ENCODE measurements around the gene RAB30. TPM values are rescaled to one million over a fixed set of nuclear protein-coding genes. Genes with fewer than 3 reads are reported as not detected.

The RAB30 gene
- polyA plus RNA-seq, 3 donors from 2014 or later: 2.2 to 6.5 (median 6.0) TPM

DNA sequence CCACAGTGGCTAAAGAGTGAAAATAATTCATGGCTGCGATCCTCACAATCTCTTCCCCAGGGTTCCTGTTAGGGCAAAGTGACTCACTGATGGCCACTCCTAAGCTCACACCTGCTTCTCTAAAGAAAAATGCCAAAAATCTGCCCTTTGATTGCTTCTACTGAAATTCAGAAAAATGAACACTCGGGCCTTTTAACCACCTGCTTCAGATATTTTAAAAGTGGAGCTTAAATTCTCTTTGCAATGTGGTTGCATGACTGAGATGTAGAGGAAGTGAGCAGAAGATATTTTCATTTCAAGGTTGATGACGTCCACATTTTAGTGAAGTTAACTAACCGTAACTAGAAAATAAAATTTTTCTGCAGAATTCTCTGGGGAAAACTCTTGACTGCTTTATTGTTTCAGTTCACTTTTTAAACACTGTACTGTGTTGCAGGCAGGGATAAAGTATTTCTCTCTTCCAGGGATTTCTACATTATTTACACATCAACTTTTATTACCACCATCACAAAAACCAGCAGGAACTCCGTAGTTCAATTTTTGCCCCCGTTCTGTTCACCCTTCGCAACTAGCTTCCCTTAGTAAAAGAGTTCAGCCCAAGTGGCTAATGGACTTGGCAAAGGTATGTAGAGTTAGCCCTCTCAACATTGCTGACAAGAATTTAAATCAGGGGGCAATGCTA is 8.5 kb downstream of the RAB30 start:
- peaks cover 0 to 5% (median 3%) of the 10 kb centered on the region in 3 donors for H3K27me3 Mint-ChIP-seq (ENCODE audit: low read depth in 3 of 3)
- peaks cover 15 to 30% of the 10 kb centered on the region in 2 donors for H3K4me1 Mint-ChIP-seq
- no peaks in the 10 kb centered on the region for H3K9me3 Mint-ChIP-seq
- DNase-seq: peak in 2 of 3 donors; percentile 3 to 22
- H3K36me3 Mint-ChIP-seq: peaks cover 0 to 2% (median 0%) of the 10 kb centered on the region in 3 donors
- H3K4me3 Mint-ChIP-seq: peak overlapping the region; percentile 69 to 84 (median 76)
- H3K27ac Mint-ChIP-seq: peak overlapping the region; percentile 77 to 91 (median 85)

DNA sequence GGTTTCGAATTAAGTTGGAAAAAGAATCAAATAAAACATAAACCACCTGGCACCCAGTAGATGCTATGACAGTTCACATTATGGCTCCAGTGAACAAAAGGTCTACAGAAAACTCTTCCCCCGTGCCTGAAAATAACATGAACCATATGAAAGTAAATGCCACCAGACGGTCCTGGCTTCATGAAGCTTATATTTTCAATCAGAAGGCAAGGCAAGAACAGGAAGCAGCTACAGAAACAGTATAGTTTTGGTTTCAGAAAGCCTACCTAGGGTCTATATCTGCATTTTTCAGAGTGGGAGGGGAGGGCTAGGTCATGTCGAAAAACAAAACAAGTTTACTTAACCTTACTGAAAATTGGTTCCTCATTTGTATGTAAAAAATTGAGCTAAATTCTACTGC is 9.8 kb downstream of the RAB30 start:
- peaks cover 15 to 30% of the 10 kb centered on the region in 2 donors for H3K4me1 Mint-ChIP-seq
- DNase-seq: no peak
- H3K36me3 Mint-ChIP-seq: no peaks in the 10 kb centered on the region
- no peaks in the 10 kb centered on the region for H3K9me3 Mint-ChIP-seq
- peak overlapping the region in 4 of 5 donors; percentile 0 to 65 (median 22) for H3K4me3 Mint-ChIP-seq
- H3K27me3 Mint-ChIP-seq (ENCODE audit: low read depth in 3 of 3): peaks cover 0 to 5% (median 3%) of the 10 kb centered on the region in 3 donors
- peak overlapping the region; percentile 9 to 85 (median 47) for H3K27ac Mint-ChIP-seq

DNA sequence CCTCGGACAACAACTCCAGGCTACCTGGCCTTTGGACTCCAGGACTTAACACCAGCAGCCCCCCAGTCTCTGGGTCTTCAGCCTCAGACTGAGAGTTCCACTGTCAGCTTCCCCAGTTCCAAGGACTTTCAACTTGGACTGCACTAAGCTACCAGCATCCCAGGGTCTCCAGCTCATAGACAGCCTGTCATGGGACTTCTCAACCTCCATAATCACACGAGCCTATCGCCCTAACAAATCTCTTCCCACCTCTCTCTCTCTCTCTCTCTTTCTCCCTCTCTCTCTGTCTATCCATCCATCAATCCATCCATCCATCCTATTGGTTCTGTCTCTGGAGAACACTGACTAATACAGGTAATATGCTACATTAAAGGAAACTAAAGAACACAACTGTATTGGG is 10.7 kb downstream of the RAB30 start:
- H3K4me1 Mint-ChIP-seq: peaks cover 15 to 37% of the 10 kb centered on the region in 2 donors
- H3K27me3 Mint-ChIP-seq (ENCODE audit: low read depth in 3 of 3): peaks cover 0 to 5% (median 3%) of the 10 kb centered on the region in 3 donors
- H3K4me3 Mint-ChIP-seq: no peak overlapping the region
- H3K27ac Mint-ChIP-seq: no peak overlapping the region
- peaks cover 0 to 3% (median 0%) of the 10 kb centered on the region in 3 donors for H3K36me3 Mint-ChIP-seq
- H3K9me3 Mint-ChIP-seq: no peaks in the 10 kb centered on the region
- no peak for DNase-seq

DNA sequence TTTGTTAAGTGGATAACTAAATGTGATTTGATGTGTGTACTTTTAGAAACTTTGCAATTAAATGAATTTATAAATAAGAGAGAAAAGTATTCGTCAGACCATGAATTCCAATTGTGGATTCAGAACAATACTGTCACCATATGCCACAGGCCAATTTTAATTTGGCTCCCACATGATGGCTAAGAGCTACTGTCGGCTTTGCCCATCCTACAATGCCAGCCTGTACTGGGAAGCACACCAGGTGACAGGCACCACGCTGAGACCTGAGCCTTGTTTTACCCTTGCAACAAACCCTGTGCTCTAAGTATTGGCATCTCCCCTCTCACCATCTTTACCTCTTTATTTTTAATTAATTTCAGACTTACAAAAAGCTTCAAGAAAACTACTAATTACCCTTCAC is 14.0 kb downstream of the RAB30 start:
- H3K9me3 Mint-ChIP-seq: no peaks in the 10 kb centered on the region
- peaks cover 0 to 5% (median 0%) of the 10 kb centered on the region in 3 donors for H3K36me3 Mint-ChIP-seq
- H3K4me1 Mint-ChIP-seq: peaks cover 30 to 54% of the 10 kb centered on the region in 2 donors
- H3K27me3 Mint-ChIP-seq (ENCODE audit: low read depth in 3 of 3): peaks cover 0 to 3% (median 3%) of the 10 kb centered on the region in 3 donors
- H3K27ac Mint-ChIP-seq: peak overlapping the region in 1 of 6 donors; percentile 53
- no peak for DNase-seq
- H3K4me3 Mint-ChIP-seq: no peak overlapping the region

DNA sequence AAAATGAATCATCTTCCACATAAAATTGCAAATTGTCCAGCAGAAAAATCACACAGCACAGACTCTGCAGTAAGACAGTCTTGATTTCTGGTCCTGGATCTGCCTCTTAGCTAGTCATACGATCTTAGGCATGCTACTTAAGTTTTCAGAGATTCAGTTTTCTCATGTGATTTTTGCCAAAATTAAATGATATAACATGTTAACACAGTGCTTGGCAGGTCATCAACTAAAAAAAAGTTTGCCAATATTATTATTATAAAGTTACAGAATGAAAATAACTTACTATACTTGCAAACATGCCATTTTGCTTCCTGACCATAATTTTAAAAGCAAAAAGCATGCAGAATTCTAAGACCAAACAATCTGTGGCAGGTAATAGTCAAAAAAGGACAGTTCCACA is 15.1 kb downstream of the RAB30 start:
- DNase-seq: no peak
- Mint-ChIP-seq H3K9me3 (no peaks in the 10 kb centered on the region), H3K27me3 (ENCODE audit: low read depth in 3 of 3) (peaks cover 0 to 3% (median 3%) of the 10 kb centered on the region in 3 donors), H3K27ac (no peak overlapping the region), H3K4me3 (no peak overlapping the region), H3K36me3 (peaks cover 0 to 5% (median 0%) of the 10 kb centered on the region in 3 donors), H3K4me1 (peaks cover 23 to 45% of the 10 kb centered on the region in 2 donors)

DNA sequence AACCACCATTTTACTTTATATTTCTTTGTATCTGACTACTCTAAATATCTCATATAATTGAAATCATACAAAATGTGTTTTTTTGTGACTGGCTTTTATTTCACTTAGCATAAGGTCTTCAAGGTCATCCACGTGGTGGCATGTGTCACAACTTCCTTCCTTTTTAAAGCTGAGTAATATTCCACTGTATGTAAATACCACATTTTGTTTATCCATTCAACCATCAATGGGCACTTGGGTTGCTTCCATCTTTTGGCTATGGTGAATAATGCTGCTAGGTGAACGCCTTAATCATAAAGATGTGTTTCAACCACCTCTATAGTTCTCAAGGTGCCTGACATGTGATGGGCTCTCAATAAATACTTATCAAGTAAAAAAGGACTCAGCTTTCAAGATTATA is 15.5 kb downstream of the RAB30 start:
- H3K4me1 Mint-ChIP-seq: peaks cover 22 to 42% of the 10 kb centered on the region in 2 donors
- peak overlapping the region in 2 of 6 donors; percentile 18 to 28 for H3K27ac Mint-ChIP-seq
- H3K36me3 Mint-ChIP-seq: peaks cover 0 to 5% (median 0%) of the 10 kb centered on the region in 3 donors

DNA sequence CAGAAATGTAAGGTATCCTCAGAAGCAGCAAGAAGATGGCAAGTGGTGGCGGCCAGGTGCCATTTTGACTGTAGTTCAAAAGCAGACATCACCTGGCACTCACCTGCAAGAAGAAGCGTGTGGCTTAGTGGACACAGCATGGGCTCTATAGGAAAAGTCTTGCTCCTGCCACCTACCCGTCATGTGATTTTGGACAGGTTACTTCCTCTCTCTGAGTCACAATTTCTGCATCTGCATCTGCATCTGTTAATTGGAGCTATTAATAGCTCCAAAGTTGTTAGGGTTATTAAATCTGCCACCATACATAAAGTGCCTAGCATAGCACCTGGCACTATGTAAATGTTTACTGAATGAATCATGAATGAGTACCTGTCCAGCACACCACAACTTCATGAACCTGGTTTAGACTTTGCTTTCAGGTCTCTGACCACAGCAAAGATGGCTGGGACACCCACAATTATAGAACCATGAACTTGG is 16.8 kb downstream of the RAB30 start:
- peaks cover 22 to 35% of the 10 kb centered on the region in 2 donors for H3K4me1 Mint-ChIP-seq
- DNase-seq: no peak
- peaks cover 0 to 8% (median 4%) of the 10 kb centered on the region in 3 donors for H3K36me3 Mint-ChIP-seq
- H3K27ac Mint-ChIP-seq: peak overlapping the region in 1 of 6 donors; percentile 55
- H3K9me3 Mint-ChIP-seq: no peaks in the 10 kb centered on the region
- H3K4me3 Mint-ChIP-seq: no peak overlapping the region
- H3K27me3 Mint-ChIP-seq (ENCODE audit: low read depth in 3 of 3): no peaks in the 10 kb centered on the region

More for the DNA sequence above, 15.5 kb downstream of the RAB30 start:
- no peak for DNase-seq
- H3K27me3 Mint-ChIP-seq (ENCODE audit: low read depth in 3 of 3): peaks cover 0 to 3% (median 0%) of the 10 kb centered on the region in 3 donors
- H3K9me3 Mint-ChIP-seq: no peaks in the 10 kb centered on the region
- H3K4me3 Mint-ChIP-seq: no peak overlapping the region

DNA sequence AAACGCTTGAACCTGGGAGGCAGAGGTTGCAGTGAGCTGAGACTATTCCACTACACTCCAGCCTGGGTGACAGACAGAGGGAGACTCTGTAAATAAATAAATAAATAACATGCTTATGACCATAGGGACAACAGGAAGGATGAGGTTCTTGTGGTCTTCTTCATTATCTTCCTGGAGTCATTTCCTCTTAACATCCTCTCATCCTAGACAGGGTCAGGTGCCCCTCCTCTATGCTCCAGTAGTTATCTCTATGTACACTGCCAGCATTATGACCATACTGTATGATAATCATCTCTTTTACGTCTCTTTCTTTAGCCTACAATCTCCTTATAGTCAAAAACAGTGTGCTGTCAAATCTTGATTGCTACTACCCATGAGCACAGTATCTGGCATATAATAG is 17.7 kb downstream of the RAB30 start:
- no peaks in the 10 kb centered on the region for H3K27me3 Mint-ChIP-seq (ENCODE audit: low read depth in 3 of 3)
- peaks cover 22 to 35% of the 10 kb centered on the region in 2 donors for H3K4me1 Mint-ChIP-seq
- H3K9me3 Mint-ChIP-seq: no peaks in the 10 kb centered on the region
- peak in 1 of 3 donors; percentile 15 for DNase-seq
- H3K36me3 Mint-ChIP-seq: peaks cover 0 to 8% (median 4%) of the 10 kb centered on the region in 3 donors
- H3K4me3 Mint-ChIP-seq: peak overlapping the region in 4 of 5 donors; percentile 4 to 43 (median 10)
- H3K27ac Mint-ChIP-seq: peak overlapping the region in 5 of 6 donors; percentile 6 to 76 (median 32)

DNA sequence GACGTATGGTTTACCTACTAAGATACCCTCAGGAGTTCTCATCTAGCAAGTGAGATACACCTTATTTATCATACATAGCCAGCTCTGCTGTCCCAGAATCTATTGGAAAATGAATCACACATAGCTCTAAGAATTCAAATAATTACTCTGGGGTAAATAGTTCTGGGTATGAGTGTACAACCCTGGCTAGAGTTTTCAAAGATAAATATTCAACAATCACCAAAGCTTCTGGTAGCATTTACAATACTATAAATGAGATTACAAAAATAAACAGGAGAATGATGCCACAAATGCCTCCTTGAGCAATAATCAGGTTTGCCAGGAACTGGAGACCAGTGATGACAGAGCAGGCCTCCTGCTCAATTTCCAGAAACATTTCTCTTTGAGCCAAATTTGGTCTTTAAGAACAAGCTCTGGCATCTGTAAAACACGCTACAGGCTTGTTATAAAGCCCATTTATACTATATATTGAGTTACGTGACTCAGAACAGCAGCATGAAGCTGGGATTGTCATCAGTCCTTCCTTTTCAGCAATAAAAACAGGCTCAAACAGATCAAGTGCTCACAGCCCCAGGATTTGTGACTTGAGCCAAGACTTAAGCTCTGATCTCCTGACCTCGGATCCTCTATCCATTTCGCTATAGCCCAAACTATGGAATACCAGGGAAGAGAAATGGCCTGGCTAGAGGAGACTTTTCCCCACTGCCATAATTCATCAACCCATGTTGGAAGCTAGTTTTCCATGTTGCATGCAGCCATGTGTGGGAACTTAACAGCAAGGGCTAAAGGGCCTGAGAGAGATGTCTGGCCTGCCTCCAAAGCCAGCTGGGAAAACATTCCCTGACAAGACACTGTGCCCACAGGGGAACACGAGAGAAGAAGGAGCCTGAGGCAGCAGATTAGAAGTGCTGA is 19.7 kb downstream of the RAB30 start:
- no peak overlapping the region for H3K4me3 Mint-ChIP-seq
- H3K9me3 Mint-ChIP-seq: no peaks in the 10 kb centered on the region
- DNase-seq: no peak
- no peaks in the 10 kb centered on the region for H3K27me3 Mint-ChIP-seq (ENCODE audit: low read depth in 3 of 3)
- peaks cover 22 to 35% of the 10 kb centered on the region in 2 donors for H3K4me1 Mint-ChIP-seq
- H3K36me3 Mint-ChIP-seq: peaks cover 0 to 8% (median 4%) of the 10 kb centered on the region in 3 donors
- no peak overlapping the region for H3K27ac Mint-ChIP-seq

DNA sequence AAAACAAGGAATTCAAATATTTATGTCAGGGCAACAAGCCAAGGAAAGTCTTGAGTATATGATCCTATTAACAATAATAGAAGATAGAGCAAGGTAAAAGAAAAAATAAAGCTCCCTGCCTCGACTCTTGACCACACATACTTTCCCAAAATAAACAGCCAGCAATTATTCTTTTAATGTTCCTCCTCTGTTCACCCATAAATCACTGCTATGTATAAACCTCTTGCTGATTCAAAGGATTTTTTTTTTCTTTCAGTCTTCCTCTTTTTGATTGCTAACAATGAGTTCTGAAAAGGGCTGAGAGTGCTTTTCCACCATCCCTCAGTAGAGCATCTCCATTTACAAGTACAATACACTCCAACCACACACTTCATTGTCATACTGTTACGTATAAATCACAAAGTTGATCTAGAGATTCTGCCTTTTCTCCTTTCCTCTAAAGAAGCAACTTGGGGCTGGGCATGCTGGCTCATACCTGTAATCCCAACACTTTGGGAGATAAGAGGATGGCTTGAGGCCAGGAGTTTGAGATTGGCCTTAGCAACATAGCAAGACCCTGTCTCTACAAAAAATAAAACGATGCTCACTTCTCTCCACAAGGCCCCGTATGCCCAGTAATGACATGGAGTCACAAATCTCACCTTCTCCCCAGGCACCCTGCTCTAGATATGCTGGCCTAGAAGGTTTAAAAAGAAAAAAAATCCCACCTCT is 24.0 kb downstream of the RAB30 start:
- no peaks in the 10 kb centered on the region for H3K4me1 Mint-ChIP-seq
- peaks cover 0 to 4% (median 3%) of the 10 kb centered on the region in 3 donors for H3K36me3 Mint-ChIP-seq
- DNase-seq: no peak
- no peak overlapping the region for H3K4me3 Mint-ChIP-seq
- H3K27me3 Mint-ChIP-seq (ENCODE audit: low read depth in 3 of 3): no peaks in the 10 kb centered on the region
- no peaks in the 10 kb centered on the region for H3K9me3 Mint-ChIP-seq
- H3K27ac Mint-ChIP-seq: peak overlapping the region in 1 of 6 donors; percentile 13

DNA sequence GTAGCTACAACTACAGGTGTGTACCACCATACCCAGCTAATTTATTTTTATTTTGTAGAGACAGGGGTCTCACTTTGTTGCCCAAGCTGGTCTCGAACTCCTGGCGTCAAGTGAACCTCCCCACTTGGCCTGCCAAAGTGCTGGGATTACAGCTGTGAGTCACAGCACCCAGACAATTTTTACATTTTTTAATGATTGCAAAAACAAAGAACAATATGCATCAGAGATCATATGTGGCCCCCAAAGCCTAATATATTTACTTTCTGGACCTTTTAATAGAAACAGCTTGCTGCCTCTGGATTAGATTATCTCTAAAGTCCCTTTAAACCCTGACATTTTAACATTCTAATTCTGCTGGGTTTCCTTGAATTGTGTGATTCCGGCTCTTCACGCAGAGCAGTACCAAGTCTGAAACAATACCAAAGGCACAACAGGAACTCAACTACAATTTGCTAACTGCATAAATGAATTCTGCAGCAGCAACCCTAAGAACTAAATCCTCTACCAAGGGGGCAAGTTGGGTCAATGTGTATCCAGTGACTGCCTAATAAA is 25.0 kb downstream of the RAB30 start:
- Mint-ChIP-seq H3K27me3 (ENCODE audit: low read depth in 3 of 3) (no peaks in the 10 kb centered on the region), H3K4me3 (no peak overlapping the region), H3K36me3 (peaks cover 0 to 4% (median 3%) of the 10 kb centered on the region in 3 donors), H3K4me1 (no peaks in the 10 kb centered on the region), H3K27ac (no peak overlapping the region), H3K9me3 (no peaks in the 10 kb centered on the region)
- no peak for DNase-seq

DNA sequence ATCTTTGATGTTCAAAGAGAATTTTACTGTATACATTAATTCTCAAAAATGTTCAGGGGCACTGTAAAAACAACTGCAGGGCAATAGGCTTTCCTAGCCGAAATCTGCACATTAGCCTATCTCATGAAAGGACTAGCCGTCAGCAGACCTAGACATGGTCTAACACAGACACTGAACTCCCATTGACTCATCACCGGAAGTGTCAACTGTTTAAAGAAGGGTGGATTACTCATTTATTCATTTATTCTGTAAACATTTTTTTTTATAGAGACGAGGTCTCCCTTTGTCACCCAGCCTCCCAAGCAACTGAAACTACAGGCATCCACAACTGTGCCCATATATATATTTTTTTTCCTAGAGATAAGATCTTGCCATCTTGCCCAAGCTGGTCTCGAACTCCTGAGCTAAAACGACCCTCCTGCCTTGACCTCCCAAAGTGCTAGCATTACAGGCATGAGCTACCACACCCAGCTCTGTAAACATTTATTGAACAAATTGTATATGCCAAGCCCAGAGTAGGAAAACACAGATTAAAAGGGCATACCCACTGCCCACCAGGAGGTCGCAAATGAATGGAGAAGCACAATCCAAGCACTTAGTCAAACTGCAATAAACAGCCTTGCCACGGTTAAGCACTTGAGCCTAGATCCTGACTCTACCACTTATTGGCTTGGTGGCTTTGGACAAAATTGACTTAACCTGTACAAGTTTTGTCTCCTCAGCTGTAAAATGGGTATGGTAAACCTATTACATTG is 26.6 kb downstream of the RAB30 start:
- Mint-ChIP-seq H3K4me1 (no peaks in the 10 kb centered on the region), H3K9me3 (no peaks in the 10 kb centered on the region), H3K4me3 (peak overlapping the region in 1 of 5 donors; percentile 5), H3K27me3 (ENCODE audit: low read depth in 3 of 3) (no peaks in the 10 kb centered on the region), H3K36me3 (peaks cover 0 to under 1% (median 0%) of the 10 kb centered on the region in 3 donors), H3K27ac (peak overlapping the region in 2 of 6 donors; percentile 5 to 44)
- DNase-seq: no peak

Measured in immature natural killer cell (primary cell).